HL-60 (cell line): ENCODE data around the gene RAMACL.

Experiments
- POLR2AphosphoS5 ChIP-seq: IDR thresholded peaks from 2 replicates; pipeline ENCODE4 v1.6.1; 2012; ENCODE audit warnings: low read depth
- TF ChIP-seq, protein P1 (sequence below): IDR thresholded peaks from one replicate; pipeline ENCODE4 v1.5.1; 2011; ENCODE audit warnings: low read length, control low read depth, inconsistent platforms; ENCODE audit not compliant: insufficient read depth
- TF ChIP-seq, protein P2 (sequence below): IDR thresholded peaks from 2 replicates; pipeline ENCODE4 v1.6.1; 2012; ENCODE audit warnings: low read depth; ENCODE audit not compliant: insufficient replicate concordance

DNA sequence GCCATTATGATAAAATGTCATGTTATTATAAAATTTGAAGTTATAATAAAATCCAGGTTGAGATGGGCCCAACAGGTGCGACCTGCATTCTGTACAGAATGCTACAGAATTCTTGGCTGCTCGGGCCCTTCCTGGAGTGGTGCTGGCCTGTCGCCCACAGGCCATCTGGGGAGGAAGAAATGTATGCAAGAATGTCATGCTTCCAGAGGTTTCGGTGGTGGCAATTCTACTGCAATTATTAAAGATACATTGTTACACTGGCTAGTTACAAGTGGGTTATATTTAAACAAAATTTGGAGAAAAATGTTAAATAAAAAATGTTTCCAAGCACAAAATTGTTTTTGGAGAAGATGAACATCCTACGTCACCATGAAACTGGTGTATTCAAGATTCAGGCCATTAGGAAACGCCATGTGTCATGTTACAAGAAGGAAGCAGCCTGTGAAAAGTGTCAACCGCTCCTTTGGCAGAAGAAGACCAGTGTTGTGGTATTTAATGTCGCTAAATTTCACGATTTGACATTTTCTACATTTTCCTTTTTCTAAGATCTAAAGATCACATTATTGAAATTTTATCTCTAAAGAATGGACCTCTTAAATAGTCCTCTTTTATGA, 7.1 kb downstream of the RAMACL start:
- TF ChIP-seq, protein P1, sequence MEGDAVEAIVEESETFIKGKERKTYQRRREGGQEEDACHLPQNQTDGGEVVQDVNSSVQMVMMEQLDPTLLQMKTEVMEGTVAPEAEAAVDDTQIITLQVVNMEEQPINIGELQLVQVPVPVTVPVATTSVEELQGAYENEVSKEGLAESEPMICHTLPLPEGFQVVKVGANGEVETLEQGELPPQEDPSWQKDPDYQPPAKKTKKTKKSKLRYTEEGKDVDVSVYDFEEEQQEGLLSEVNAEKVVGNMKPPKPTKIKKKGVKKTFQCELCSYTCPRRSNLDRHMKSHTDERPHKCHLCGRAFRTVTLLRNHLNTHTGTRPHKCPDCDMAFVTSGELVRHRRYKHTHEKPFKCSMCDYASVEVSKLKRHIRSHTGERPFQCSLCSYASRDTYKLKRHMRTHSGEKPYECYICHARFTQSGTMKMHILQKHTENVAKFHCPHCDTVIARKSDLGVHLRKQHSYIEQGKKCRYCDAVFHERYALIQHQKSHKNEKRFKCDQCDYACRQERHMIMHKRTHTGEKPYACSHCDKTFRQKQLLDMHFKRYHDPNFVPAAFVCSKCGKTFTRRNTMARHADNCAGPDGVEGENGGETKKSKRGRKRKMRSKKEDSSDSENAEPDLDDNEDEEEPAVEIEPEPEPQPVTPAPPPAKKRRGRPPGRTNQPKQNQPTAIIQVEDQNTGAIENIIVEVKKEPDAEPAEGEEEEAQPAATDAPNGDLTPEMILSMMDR: no peak
- TF ChIP-seq, protein P2, sequence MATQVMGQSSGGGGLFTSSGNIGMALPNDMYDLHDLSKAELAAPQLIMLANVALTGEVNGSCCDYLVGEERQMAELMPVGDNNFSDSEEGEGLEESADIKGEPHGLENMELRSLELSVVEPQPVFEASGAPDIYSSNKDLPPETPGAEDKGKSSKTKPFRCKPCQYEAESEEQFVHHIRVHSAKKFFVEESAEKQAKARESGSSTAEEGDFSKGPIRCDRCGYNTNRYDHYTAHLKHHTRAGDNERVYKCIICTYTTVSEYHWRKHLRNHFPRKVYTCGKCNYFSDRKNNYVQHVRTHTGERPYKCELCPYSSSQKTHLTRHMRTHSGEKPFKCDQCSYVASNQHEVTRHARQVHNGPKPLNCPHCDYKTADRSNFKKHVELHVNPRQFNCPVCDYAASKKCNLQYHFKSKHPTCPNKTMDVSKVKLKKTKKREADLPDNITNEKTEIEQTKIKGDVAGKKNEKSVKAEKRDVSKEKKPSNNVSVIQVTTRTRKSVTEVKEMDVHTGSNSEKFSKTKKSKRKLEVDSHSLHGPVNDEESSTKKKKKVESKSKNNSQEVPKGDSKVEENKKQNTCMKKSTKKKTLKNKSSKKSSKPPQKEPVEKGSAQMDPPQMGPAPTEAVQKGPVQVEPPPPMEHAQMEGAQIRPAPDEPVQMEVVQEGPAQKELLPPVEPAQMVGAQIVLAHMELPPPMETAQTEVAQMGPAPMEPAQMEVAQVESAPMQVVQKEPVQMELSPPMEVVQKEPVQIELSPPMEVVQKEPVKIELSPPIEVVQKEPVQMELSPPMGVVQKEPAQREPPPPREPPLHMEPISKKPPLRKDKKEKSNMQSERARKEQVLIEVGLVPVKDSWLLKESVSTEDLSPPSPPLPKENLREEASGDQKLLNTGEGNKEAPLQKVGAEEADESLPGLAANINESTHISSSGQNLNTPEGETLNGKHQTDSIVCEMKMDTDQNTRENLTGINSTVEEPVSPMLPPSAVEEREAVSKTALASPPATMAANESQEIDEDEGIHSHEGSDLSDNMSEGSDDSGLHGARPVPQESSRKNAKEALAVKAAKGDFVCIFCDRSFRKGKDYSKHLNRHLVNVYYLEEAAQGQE: no peak
- TF ChIP-seq POLR2AphosphoS5: no peak
